Fibroblast of lung (primary cell): ENCODE results near the gene RPS23.

ENCODE experiments used
- CTCF ChIP-seq, 2 donors: IDR thresholded peaks in 1 of 2; conservative IDR thresholded peaks in 1 of 2; 1 replicate in 1 of 2; 2 replicates in 1 of 2; pipeline ENCODE4 v1.5.1; 2011 to 2012; ENCODE audit warnings: low read length in 2 of 2, control low read depth in 1 of 2, inconsistent platforms in 1 of 2, low read depth in 1 of 2, mild to moderate bottlenecking in 1 of 2
- EZH2 ChIP-seq: IDR thresholded peaks from 2 replicates; pipeline ENCODE4 v1.5.1; 2012; ENCODE audit warnings: low read length, control low read depth, mild to moderate bottlenecking; ENCODE audit errors: missing control alignments

DNA sequence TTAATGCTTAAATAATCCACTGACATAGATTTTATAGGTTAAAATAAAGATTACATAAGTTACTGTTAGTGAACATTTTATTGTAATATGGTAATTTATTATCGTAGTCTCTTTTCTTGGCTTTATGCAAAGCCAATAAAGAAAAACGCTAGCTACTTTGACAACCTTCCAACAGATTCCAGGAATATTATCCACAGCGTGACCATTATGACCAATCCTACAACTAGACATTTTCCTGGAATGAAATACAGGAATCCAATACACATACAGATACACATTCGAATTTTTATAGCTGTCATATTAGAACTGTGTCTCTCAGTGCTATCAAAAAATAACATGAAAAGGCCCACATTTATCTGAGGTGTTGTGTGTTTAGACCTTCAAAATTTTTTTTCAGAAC is 13.1 kb downstream of the RPS23 start:
- TF ChIP-seq CTCF (conservative IDR thresholded peaks at IDR 0.05 in 1 of 2, IDR thresholded peaks at IDR 0.05 in 1 of 2; ENCODE audit: low read depth in 1 of 2, low read length in 2 of 2) (no peak), EZH2 (no peak)
